SK-N-SH (cell line): ENCODE data around the gene CDCA8. TPM values are rescaled to one million over a fixed set of nuclear protein-coding genes. Genes with fewer than 3 reads are reported as not detected.

Experiments
- CTCF ChIA-PET: fragments of 300-600, 350-600 bp; formaldehyde crosslinking; extraction: SDS; loops from one replicate; lab custom pipeline; 2021; lab: Yijun Ruan, JAX
- POLR2A ChIA-PET: fragments of 350-600 bp; sonication (Branson Sonifier 250); formaldehyde crosslinking; extraction: SDS; loops from one replicate; lab custom pipeline; 2020; ENCODE audit warnings: antibody characterized with exemption, inconsistent platforms; lab: Yijun Ruan, JAX
- DNase-seq: peaks from one replicate; pipeline ENCODE4 v3.0.0; 2012
- H2AFZ ChIP-seq: fragments of 200-600 bp; sonication (generic); 2 replicates; pipeline ENCODE4 v1.8.1; 2016; ENCODE audit warnings: antibody characterized with exemption, mild to moderate bottlenecking, low read depth
- H3F3A ChIP-seq: fragments of 200-600 bp; sonication (generic); replicated peaks from 2 replicates; pipeline ENCODE3; 2016; ENCODE audit warnings: antibody characterized with exemption, mild to moderate bottlenecking; ENCODE audit not compliant: insufficient read depth
- H3K27ac ChIP-seq, 2 experiments: fragments of 200-500 bp in 1 of 2; fragments of 200-600 bp in 1 of 2; sonication (Bioruptor generic) in 1 of 2; sonication (generic), shearing (Covaris generic) in 1 of 2; 2 replicates each; pipeline versions ENCODE4 v1.5.1 to v1.6.1; 2014 to 2016; ENCODE audit warnings: low read depth in 2 of 2, inconsistent platforms in 1 of 2, low read length in 1 of 2, mild to moderate bottlenecking in 1 of 2, mixed read lengths in 1 of 2
- H3K27me3 ChIP-seq: fragments of 200-600 bp; sonication (generic), shearing (Covaris generic); 2 replicates; pipeline ENCODE4 v1.6.1; 2016; ENCODE audit warnings: mixed run types; ENCODE audit not compliant: insufficient read depth
- H3K36me3 ChIP-seq, 2 experiments: fragments of 200-500 bp in 1 of 2; fragments of 200-600 bp in 1 of 2; sonication (Bioruptor generic) in 1 of 2; sonication (generic) in 1 of 2; replicated peaks in 1 of 2; 2 replicates each; pipeline versions ENCODE3 to v1.5.1; 2014 to 2016; ENCODE audit warnings: low read length in 1 of 2, mild to moderate bottlenecking in 1 of 2; ENCODE audit not compliant: insufficient read depth in 2 of 2, control insufficient read depth in 1 of 2
- H3K4me1 ChIP-seq, 2 experiments: fragments of 200-500 bp in 1 of 2; fragments of 200-600 bp in 1 of 2; sonication (Bioruptor generic) in 1 of 2; sonication (generic), shearing (Covaris generic) in 1 of 2; 2 replicates each; pipeline versions ENCODE4 v1.5.1 to v1.6.1; 2014 to 2016; ENCODE audit warnings: low read depth in 1 of 2, low read length in 1 of 2, mixed run types in 1 of 2; ENCODE audit not compliant: insufficient read depth in 2 of 2, control insufficient read depth in 1 of 2
- H3K4me2 ChIP-seq: fragments of 200-600 bp; sonication (generic), shearing (Covaris generic); 2 replicates; pipeline ENCODE4 v1.6.1; 2017; ENCODE audit warnings: mixed run types
- H3K4me3 ChIP-seq, 2 experiments: fragments of 200-500 bp in 1 of 2; fragments of 200-600 bp in 1 of 2; sonication (Bioruptor generic) in 1 of 2; sonication (generic), shearing (Covaris generic) in 1 of 2; 2 replicates each; pipeline versions ENCODE4 v1.5.1 to v1.8.1; 2014 to 2016; ENCODE audit warnings: low read depth in 2 of 2, inconsistent platforms in 1 of 2, low read length in 1 of 2, mild to moderate bottlenecking in 1 of 2, mixed read lengths in 1 of 2, moderate library complexity in 1 of 2
- H3K79me2 ChIP-seq: fragments of 200-600 bp; sonication (generic); 2 replicates; pipeline ENCODE4 v1.8.1; 2017; ENCODE audit warnings: mild to moderate bottlenecking; ENCODE audit not compliant: insufficient read depth
- H3K9ac ChIP-seq: fragments of 200-600 bp; sonication (generic); 2 replicates; pipeline ENCODE4 v1.6.1; 2017; ENCODE audit warnings: mixed run types
- H3K9me2 ChIP-seq: fragments of 200-600 bp; sonication (generic); 2 replicates; pipeline ENCODE4 v1.6.1; 2017; ENCODE audit warnings: mixed run types
- H3K9me3 ChIP-seq: fragments of 200-600 bp; sonication (generic); 2 replicates; pipeline ENCODE4 v1.6.1; 2017; ENCODE audit warnings: mixed run types, mild to moderate bottlenecking, moderate library complexity
- H4K20me1 ChIP-seq: fragments of 200-600 bp; sonication (generic); 2 replicates; pipeline ENCODE4 v1.6.1; 2017; ENCODE audit warnings: mild to moderate bottlenecking, mixed run types; ENCODE audit not compliant: insufficient read depth
- EP300 ChIP-seq, 2 experiments: IDR thresholded peaks; 2 replicates each; pipeline versions ENCODE4 v1.4.0 to v1.6.1; 2012; ENCODE audit warnings: borderline replicate concordance in 1 of 2, low read depth in 1 of 2, low read length in 1 of 2
- FOXJ3 ChIP-seq: sonication (generic); formaldehyde crosslinking; IDR thresholded peaks from 2 replicates; pipeline ENCODE4 v1.5.1; 2020; ENCODE audit warnings: mild to moderate bottlenecking, missing genetic modification reagents
- MEF2A ChIP-seq: IDR thresholded peaks from 2 replicates; pipeline ENCODE4 v1.4.0; 2012; ENCODE audit warnings: low read depth, borderline replicate concordance
- NFIC ChIP-seq: IDR thresholded peaks from 2 replicates; pipeline ENCODE4 v1.4.0; 2012; ENCODE audit warnings: borderline replicate concordance
- NRF1 ChIP-seq: IDR thresholded peaks from 2 replicates; pipeline ENCODE4 v1.6.1; 2012; ENCODE audit warnings: low read depth, mild to moderate bottlenecking, low read length
- RAD21 ChIP-seq: IDR thresholded peaks from 2 replicates; pipeline ENCODE4 v1.6.1; 2012; ENCODE audit warnings: mild to moderate bottlenecking, low read length
- RCOR1 ChIP-seq: fragments of 150-350 bp; IDR thresholded peaks from 2 replicates; pipeline ENCODE4 v1.6.1; 2017; ENCODE audit warnings: antibody characterized with exemption, low read length
- RXRA ChIP-seq: IDR thresholded peaks from 2 replicates; pipeline ENCODE4 v1.4.0; 2012; ENCODE audit warnings: low read depth, mild to moderate bottlenecking, borderline replicate concordance
- TCF12 ChIP-seq: IDR thresholded peaks from 2 replicates; pipeline ENCODE4 v1.4.0; 2012
- YY1 ChIP-seq: IDR thresholded peaks from 2 replicates; pipeline ENCODE4 v1.4.0; 2012; ENCODE audit warnings: low read depth, mild to moderate bottlenecking
- WGBS: methylation state at CpG from one replicate; pipeline ENCODE4 v1.1.6; 2017; ENCODE audit warnings: low lambda C conversion rate; 5-methylcytosine and 5-hydroxymethylcytosine counted together
- polyA plus RNA-seq, 3 experiments: library from polyadenylated mRNA; depleted of rRNA; stranded (reverse); fragments of >200 nt; gene quantifications; 2 replicates each; pipeline ENCODE4 v1.2.3, GENCODE V29; 2012
- TF ChIP-seq, protein P1 (sequence below): fragments of 150-350 bp; IDR thresholded peaks from 2 replicates; pipeline ENCODE4 v1.6.1; 2016; ENCODE audit warnings: mild to moderate bottlenecking, low read depth, low read length
- TF ChIP-seq, protein P2 (sequence below): IDR thresholded peaks from 2 replicates; pipeline ENCODE4 v1.4.0; 2012; ENCODE audit warnings: low read depth

CDCA8 gene
- polyA plus RNA-seq, 1 of the 3 experiments (the other 2 are of a cell fraction) = 22.9 TPM

DNA sequence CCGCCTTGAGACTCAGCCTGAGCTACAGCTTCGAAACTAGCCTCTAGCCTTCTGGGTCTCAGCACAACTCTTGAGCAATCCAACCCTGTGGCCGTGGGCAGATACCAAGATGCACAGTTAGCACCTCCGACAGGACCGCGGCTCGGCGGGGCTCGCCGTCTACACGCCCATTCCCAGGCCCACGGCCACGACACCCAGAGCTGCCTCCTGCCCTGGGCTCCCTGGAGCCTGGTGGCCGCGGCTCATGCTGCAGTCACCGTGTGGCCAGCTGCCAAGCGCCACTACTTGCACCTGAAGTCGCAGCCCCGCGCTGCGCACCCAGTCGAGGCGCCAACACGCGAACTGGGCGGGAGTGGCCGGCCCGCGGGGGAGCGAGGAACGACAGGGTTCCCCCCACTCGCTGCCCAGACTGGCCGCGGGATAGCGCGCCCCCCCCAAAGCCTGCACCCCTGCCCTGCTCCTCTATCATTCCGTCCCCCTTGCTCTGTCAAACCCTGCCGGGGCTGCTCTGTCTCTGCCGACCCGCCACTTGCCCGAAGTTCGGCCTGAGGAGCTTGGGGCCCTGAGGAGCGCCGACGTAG lies 729 bp upstream of the CDCA8 start:
- Histone ChIP-seq H3F3A (no peaks in the 10 kb centered on the region), H3K36me3 (peaks cover 16 to 20% of the 10 kb centered on the region in 2 experiments), H3K9ac (peak overlapping the region; percentile 77), H3K9me2 (no peaks in the 10 kb centered on the region), H3K4me3 (peak overlapping the region; percentile 88 to 98), H3K27me3 (no peaks in the 10 kb centered on the region), H3K9me3 (no peaks in the 10 kb centered on the region), H3K79me2 (peaks cover 82% of the 10 kb centered on the region), H3K27ac (peak overlapping the region; percentile 32 to 50; a peak in 2 of 4 replicates), H2AFZ (peak overlapping the region; percentile 91), H3K4me2 (peak overlapping the region; percentile 87), H3K4me1 (peaks cover 16 to 20% of the 10 kb centered on the region in 2 experiments; a peak in 2 of 4 replicates), H4K20me1 (no peaks in the 10 kb centered on the region; the same call in 1 of the 2 replicates)
- 17% methylated on average over 4 of the region's 45 CpGs for WGBS
- no peak for TF ChIP-seq NRF1
- no peak for TF ChIP-seq FOXJ3 (CRISPR knock-in tag)
- POLR2A ChIA-PET = interaction anchor here (0.9 to 1.5 kb wide), 3 partner anchors 74 to 117 kb away, joined by 4 to 6 read pairs (median 5); partner anchors contain the start of genes EPHA10, GNL2 and YRDC
- peak; percentile 50 for DNase-seq
- CTCF ChIA-PET = interaction anchor here (0.6 to 4.9 kb wide), 9 partner anchors 16 to 217 kb away, joined by 3 to 33 read pairs (median 3); partner anchors contain the start of gene RSPO1

DNA sequence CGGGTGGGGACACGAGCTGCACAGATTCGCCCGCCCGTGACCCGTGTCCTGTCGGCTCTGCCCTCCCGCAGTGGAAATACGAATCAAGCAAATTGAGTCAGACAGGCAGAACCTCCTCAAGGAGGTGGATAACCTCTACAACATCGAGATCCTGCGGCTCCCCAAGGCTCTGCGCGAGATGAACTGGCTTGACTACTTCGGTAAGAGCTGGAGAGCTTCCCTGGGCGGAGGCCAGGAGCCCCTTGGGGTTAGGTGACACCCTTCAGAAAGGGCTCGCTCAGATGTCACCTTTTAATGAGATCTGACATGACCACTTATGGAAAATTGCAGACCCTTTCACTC lies 489 bp downstream of the CDCA8 start:
- H3K9ac ChIP-seq = peak overlapping the region; percentile 85
- H3K79me2 ChIP-seq = peaks cover 89% of the 10 kb centered on the region
- H3K9me2 ChIP-seq = no peaks in the 10 kb centered on the region
- H3K27me3 ChIP-seq = no peaks in the 10 kb centered on the region
- H3K4me1 ChIP-seq = peaks cover 16 to 20% of the 10 kb centered on the region in 2 experiments; a peak in 2 of 4 replicates
- peak overlapping the region; percentile 20 to 53; a peak in 1 of 4 replicates for H3K27ac ChIP-seq
- peaks cover 27 to 30% of the 10 kb centered on the region in 2 experiments for H3K36me3 ChIP-seq
- H3K9me3 ChIP-seq = no peaks in the 10 kb centered on the region
- no peaks in the 10 kb centered on the region for H3F3A ChIP-seq
- no peak for DNase-seq
- no peaks in the 10 kb centered on the region; the same call in 1 of the 2 replicates for H4K20me1 ChIP-seq
- H3K4me2 ChIP-seq = peak overlapping the region; percentile 87
- TF ChIP-seq NFIC = no peak
- TF ChIP-seq TCF12 = no peak
- no peak for TF ChIP-seq RCOR1
- no peak for TF ChIP-seq EP300 (IDR thresholded peaks at IDR 0.05; ENCODE audit: borderline replicate concordance in 1 of 2, low read depth in 1 of 2, low read length in 1 of 2)
- TF ChIP-seq, protein P1, sequence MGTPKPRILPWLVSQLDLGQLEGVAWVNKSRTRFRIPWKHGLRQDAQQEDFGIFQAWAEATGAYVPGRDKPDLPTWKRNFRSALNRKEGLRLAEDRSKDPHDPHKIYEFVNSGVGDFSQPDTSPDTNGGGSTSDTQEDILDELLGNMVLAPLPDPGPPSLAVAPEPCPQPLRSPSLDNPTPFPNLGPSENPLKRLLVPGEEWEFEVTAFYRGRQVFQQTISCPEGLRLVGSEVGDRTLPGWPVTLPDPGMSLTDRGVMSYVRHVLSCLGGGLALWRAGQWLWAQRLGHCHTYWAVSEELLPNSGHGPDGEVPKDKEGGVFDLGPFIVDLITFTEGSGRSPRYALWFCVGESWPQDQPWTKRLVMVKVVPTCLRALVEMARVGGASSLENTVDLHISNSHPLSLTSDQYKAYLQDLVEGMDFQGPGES = no peak
- TF ChIP-seq, protein P2, sequence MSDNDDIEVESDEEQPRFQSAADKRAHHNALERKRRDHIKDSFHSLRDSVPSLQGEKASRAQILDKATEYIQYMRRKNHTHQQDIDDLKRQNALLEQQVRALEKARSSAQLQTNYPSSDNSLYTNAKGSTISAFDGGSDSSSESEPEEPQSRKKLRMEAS = no peak
- no peak for TF ChIP-seq MEF2A
- TF ChIP-seq RXRA = no peak
- TF ChIP-seq RAD21 = no peak
- TF ChIP-seq YY1 = no peak
- CTCF ChIA-PET = interaction anchor here (0.7 to 4.9 kb wide), 4 partner anchors 10 to 179 kb away, joined by 3 to 33 read pairs (median 11); partner anchors contain the start of genes C1orf122, MEAF6 and YRDC
- H3K4me3 ChIP-seq = peak overlapping the region; percentile 88 to 98
- WGBS = 1% methylated on average over 13 of the region's 16 CpGs
- H2AFZ ChIP-seq = peak overlapping the region; percentile 97
- POLR2A ChIA-PET = interaction anchor here (1.5 kb wide), 1 partner anchor 73 kb away, joined by 5 read pairs; the partner anchor contains the start of gene EPHA10
